Right cardiac atrium (tissue), 5 donors: ENCODE results near the gene TMCC3. TPM values are rescaled to one million over a fixed set of nuclear protein-coding genes. Genes with fewer than 3 reads are reported as not detected.
A peak's percentile ranks its signal among the peaks of the same experiment; 100 is the strongest.

ENCODE experiments used
- ATAC-seq, 2 donors: fragments of 200-7000 bp; cut with Tn5 transposase; one replicate each; pipeline versions ENCODE4 v1.8.0 to v1.9.1; 2020; ENCODE audit warnings: moderate library complexity in 2 of 2, mild to moderate bottlenecking in 1 of 2
- DNase-seq, 3 donors: peaks; one replicate each; pipeline ENCODE4 v3.0.0-alpha.2; 2020
- H3K27ac ChIP-seq: one replicate; pipeline ENCODE4 v1.5.1; 2013; ENCODE audit warnings: mild to moderate bottlenecking, low read length, control low read depth, moderate library complexity
- H3K27me3 ChIP-seq: one replicate; pipeline ENCODE4 v1.6.1; 2013; ENCODE audit not compliant: control insufficient read depth, insufficient read depth
- H3K4me1 ChIP-seq: one replicate; pipeline ENCODE4 v1.6.1; 2013; ENCODE audit warnings: low read length; ENCODE audit not compliant: control insufficient read depth, insufficient read depth
- H3K4me3 ChIP-seq: one replicate; pipeline ENCODE4 v1.5.1; 2013; ENCODE audit warnings: low read length, control low read depth
- H3K9me3 ChIP-seq: one replicate; pipeline ENCODE4 v1.6.1; 2013; ENCODE audit warnings: low read length; ENCODE audit not compliant: control insufficient read depth
- WGBS: extraction: QIAGEN DNeasy Blood & Tissue Kit; methylation state at CpG from one replicate; pipeline ENCODE4 v1.1.7; 2013; 5-methylcytosine and 5-hydroxymethylcytosine counted together
- intact Hi-C, 4 donors: fragments of 100-400 bp; cut with DNase I; formaldehyde crosslinking; loops; one replicate each; pipeline versions ENCODE4 v1.11.0 to v1.14.0; 2022 to 2023
- polyA plus RNA-seq: library from polyadenylated mRNA; stranded (reverse); fragments of 200-250 nt; gene quantifications from one replicate; pipeline ENCODE4 v1.2.3, GENCODE V29; 2013
- total RNA-seq, 4 donors: library from RNA; stranded (reverse); fragmentation: NEBNext Ultra II Directional; extraction: Animal tissue kit (Norgen Biotek cat#: 25700); gene quantifications; one replicate each; pipeline ENCODE4 v1.2.1, GENCODE V29; 2021
- donor health status: healthy with polysubstance abuse.
- donor health status: DM: no; HTN: yes; CAD: no.
- donor health status: DM: no; HTN: no; CAD: no.
- donor health status: DM: no; HTN: yes; CAD: no; lungs with severe emphysema.
- donor health status: DM: yes; HTN: yes; CAD: no.

The TMCC3 gene
- total and polyA plus RNA-seq, 5 donors, result 1.7 to 6.7 (median 3.3) TPM

GRCh38 chr12:94671917-94672316, 21.6 kb upstream of the TMCC3 start:
- H3K4me1 ChIP-seq, result peaks cover 4% of the 10 kb centered on the region
- no peaks in the 10 kb centered on the region for H3K27me3 ChIP-seq
- no peak overlapping the region for H3K27ac ChIP-seq
- no peak overlapping the region for H3K4me3 ChIP-seq
- intact Hi-C loops, result no loop called here
- H3K9me3 ChIP-seq, result no peaks in the 10 kb centered on the region
- WGBS, result 93% methylated on average over 1 of the region's 1 CpG
- DNase-seq, result no peak
- ATAC-seq, result no peak

- Histone ChIP-seq H3K27ac (no peak overlapping the region), H3K4me3 (no peak overlapping the region), H3K4me1 (peaks cover 3% of the 10 kb centered on the region), H3K27me3 (no peaks in the 10 kb centered on the region), H3K9me3 (no peaks in the 10 kb centered on the region)
- ATAC-seq (no peak), DNase-seq (no peak)
- intact Hi-C loops, result no loop called here
- 54% methylated on average over 2 of the region's 2 CpGs for WGBS
Observed at GRCh38 chr12:94670898-94671297, 20.5 kb upstream of the TMCC3 start.

GRCh38 chr12:94670075-94670474, 19.7 kb upstream of the TMCC3 start:
- DNase-seq (no peak), ATAC-seq (no peak)
- no peaks in the 10 kb centered on the region for H3K4me1 ChIP-seq
- H3K27ac ChIP-seq, result no peak overlapping the region
- intact Hi-C loops, result no loop called here
- WGBS, result 94% methylated on average over 6 of the region's 6 CpGs
- no peak overlapping the region for H3K4me3 ChIP-seq
- H3K27me3 ChIP-seq, result no peaks in the 10 kb centered on the region
- H3K9me3 ChIP-seq, result no peaks in the 10 kb centered on the region

GRCh38 chr12:94667031-94667540, 16.7 kb upstream of the TMCC3 start:
- 87% methylated on average over 6 of the region's 6 CpGs for WGBS
- no peaks in the 10 kb centered on the region for H3K27me3 ChIP-seq
- no peak overlapping the region for H3K4me3 ChIP-seq
- H3K4me1 ChIP-seq, result no peaks in the 10 kb centered on the region
- no peaks in the 10 kb centered on the region for H3K9me3 ChIP-seq
- intact Hi-C loops, result no loop called here
- H3K27ac ChIP-seq, result no peak overlapping the region
- ATAC-seq, result no peak
- no peak for DNase-seq

GRCh38 chr12:94666158-94666557, 15.8 kb upstream of the TMCC3 start:
- intact Hi-C loops, result no loop called here
- H3K9me3 ChIP-seq, result no peaks in the 10 kb centered on the region
- ATAC-seq (no peak), DNase-seq (no peak)
- no peak overlapping the region for H3K27ac ChIP-seq
- no peaks in the 10 kb centered on the region for H3K4me1 ChIP-seq
- H3K4me3 ChIP-seq, result no peak overlapping the region
- H3K27me3 ChIP-seq, result no peaks in the 10 kb centered on the region
- WGBS, result 80% methylated on average over 2 of the region's 2 CpGs

- ATAC-seq (peak in 1 of 2 donors; percentile 41), DNase-seq (peak in 1 of 3 donors; percentile 49)
- intact Hi-C loops, result no loop called here
- no peaks in the 10 kb centered on the region for H3K27me3 ChIP-seq
- H3K4me3 ChIP-seq, result no peak overlapping the region
- WGBS, result 91% methylated on average over 4 of the region's 4 CpGs
- no peaks in the 10 kb centered on the region for H3K9me3 ChIP-seq
- no peaks in the 10 kb centered on the region for H3K4me1 ChIP-seq
- H3K27ac ChIP-seq, result no peak overlapping the region
Observed at GRCh38 chr12:94663702-94664101, 13.3 kb upstream of the TMCC3 start.

- Histone ChIP-seq H3K27ac (no peak overlapping the region), H3K4me1 (no peaks in the 10 kb centered on the region), H3K9me3 (no peaks in the 10 kb centered on the region), H3K27me3 (no peaks in the 10 kb centered on the region), H3K4me3 (no peak overlapping the region)
- ATAC-seq (no peak), DNase-seq (no peak)
- intact Hi-C loops, result no loop called here
- WGBS, result 47% methylated on average over 4 of the region's 4 CpGs
Observed at GRCh38 chr12:94663071-94663470, 12.7 kb upstream of the TMCC3 start.

GRCh38 chr12:94660436-94660835, 10.1 kb upstream of the TMCC3 start:
- intact Hi-C loops, result no loop called here
- no peak for ATAC-seq

GRCh38 chr12:94659346-94659930, 9.1 kb upstream of the TMCC3 start:
- H3K9me3 ChIP-seq, result no peaks in the 10 kb centered on the region
- no peak overlapping the region for H3K4me3 ChIP-seq
- no peak for ATAC-seq
- WGBS, result 69% methylated on average over 3 of the region's 3 CpGs
- H3K27ac ChIP-seq, result no peak overlapping the region
- DNase-seq, result no peak
- H3K4me1 ChIP-seq, result no peaks in the 10 kb centered on the region
- intact Hi-C loops, result no loop called here
- H3K27me3 ChIP-seq, result no peaks in the 10 kb centered on the region

More at GRCh38 chr12:94660436-94660835, 10.1 kb upstream of the TMCC3 start:
- H3K27ac ChIP-seq, result no peak overlapping the region
- H3K27me3 ChIP-seq, result no peaks in the 10 kb centered on the region
- WGBS, result 78% methylated on average over 3 of the region's 3 CpGs
- H3K9me3 ChIP-seq, result no peaks in the 10 kb centered on the region
- no peaks in the 10 kb centered on the region for H3K4me1 ChIP-seq
- DNase-seq, result no peak
- no peak overlapping the region for H3K4me3 ChIP-seq

GRCh38 chr12:94658931-94659330, 8.6 kb upstream of the TMCC3 start:
- intact Hi-C loops, result no loop called here
- Histone ChIP-seq H3K27ac (no peak overlapping the region), H3K9me3 (no peaks in the 10 kb centered on the region), H3K27me3 (no peaks in the 10 kb centered on the region), H3K4me1 (no peaks in the 10 kb centered on the region), H3K4me3 (no peak overlapping the region)
- 14% methylated on average over 1 of the region's 1 CpG for WGBS
- DNase-seq, result no peak
- no peak for ATAC-seq

- Histone ChIP-seq H3K4me3 (no peak overlapping the region), H3K9me3 (no peaks in the 10 kb centered on the region), H3K4me1 (no peaks in the 10 kb centered on the region), H3K27me3 (no peaks in the 10 kb centered on the region), H3K27ac (no peak overlapping the region)
- ATAC-seq (no peak), DNase-seq (no peak)
- WGBS, result 96% methylated on average over 4 of the region's 4 CpGs
- intact Hi-C loops, result no loop called here
Observed at GRCh38 chr12:94656556-94656955, 6.2 kb upstream of the TMCC3 start.
